HG03565 (cell line): ENCODE measurements around the gene HSPB1.
"Not testable (repeated sequence)": the region's sequence is repeated elsewhere in the genome, so short reads cannot be mapped to it uniquely, and the experiment has no call there.

ENCODE experiments used
- ATAC-seq: cut with Tn5 transposase; IDR thresholded peaks from one replicate; pipeline ENCODE4 v1.9.1; 2021; ENCODE audit warnings: mild to moderate bottlenecking, moderate library complexity; ENCODE audit not compliant: unreplicated experiment

The HSPB1 gene

DNA sequence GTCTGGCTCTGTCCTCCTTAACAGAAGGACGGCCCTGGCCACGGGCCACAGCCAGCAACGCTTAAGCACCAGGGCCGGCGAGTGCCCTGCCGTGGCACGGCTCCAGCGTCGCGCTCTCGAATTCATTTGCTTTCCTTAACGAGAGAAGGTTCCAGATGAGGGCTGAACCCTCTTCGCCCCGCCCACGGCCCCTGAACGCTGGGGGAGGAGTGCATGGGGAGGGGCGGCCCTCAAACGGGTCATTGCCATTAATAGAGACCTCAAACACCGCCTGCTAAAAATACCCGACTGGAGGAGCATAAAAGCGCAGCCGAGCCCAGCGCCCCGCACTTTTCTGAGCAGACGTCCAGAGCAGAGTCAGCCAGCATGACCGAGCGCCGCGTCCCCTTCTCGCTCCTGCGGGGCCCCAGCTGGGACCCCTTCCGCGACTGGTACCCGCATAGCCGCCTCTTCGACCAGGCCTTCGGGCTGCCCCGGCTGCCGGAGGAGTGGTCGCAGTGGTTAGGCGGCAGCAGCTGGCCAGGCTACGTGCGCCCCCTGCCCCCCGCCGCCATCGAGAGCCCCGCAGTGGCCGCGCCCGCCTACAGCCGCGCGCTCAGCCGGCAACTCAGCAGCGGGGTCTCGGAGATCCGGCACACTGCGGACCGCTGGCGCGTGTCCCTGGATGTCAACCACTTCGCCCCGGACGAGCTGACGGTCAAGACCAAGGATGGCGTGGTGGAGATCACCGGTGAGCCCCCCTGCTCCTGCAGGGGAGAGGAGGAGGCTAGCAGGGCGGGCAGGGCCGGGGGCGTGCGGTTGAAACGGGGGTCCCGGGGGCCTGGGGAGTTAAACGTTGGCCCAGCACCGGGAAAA is at the start of gene HSPB1:
HSPB1 (plus strand) TSS at position 327 of the 855 bp plus-strand sequence; CDS start at position 367, 40 bp downstream.
- peak; percentile 45 for ATAC-seq

- ATAC-seq: no peak
These were observed 47.7 kb upstream of the HSPB1 start for GRCh38 chr7:76254781-76255180.

DNA sequence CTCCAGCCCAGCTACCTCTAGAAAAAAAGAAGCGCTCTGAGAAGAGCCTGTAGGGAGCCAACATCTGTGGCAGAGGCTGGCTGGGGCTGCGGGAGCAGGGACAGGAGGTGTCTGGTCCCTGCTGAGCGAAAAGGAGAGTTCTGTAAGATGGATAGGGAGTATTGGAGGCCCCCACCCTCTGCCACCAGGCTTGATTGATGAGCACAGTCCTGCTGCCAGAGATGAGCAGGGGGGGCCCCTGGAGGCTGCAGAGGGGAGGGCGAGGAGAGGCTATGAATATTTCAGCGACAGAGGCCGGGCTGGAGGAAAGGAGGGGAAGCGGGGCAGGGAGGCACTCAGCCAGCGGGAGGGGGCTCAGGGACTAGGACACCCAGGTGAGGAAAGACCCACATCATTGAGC is 44.5 kb upstream of the HSPB1 start:
- ATAC-seq: no peak

- no peak for ATAC-seq
These were observed 43.1 kb upstream of the HSPB1 start for GRCh38 chr7:76259124-76260093.

DNA sequence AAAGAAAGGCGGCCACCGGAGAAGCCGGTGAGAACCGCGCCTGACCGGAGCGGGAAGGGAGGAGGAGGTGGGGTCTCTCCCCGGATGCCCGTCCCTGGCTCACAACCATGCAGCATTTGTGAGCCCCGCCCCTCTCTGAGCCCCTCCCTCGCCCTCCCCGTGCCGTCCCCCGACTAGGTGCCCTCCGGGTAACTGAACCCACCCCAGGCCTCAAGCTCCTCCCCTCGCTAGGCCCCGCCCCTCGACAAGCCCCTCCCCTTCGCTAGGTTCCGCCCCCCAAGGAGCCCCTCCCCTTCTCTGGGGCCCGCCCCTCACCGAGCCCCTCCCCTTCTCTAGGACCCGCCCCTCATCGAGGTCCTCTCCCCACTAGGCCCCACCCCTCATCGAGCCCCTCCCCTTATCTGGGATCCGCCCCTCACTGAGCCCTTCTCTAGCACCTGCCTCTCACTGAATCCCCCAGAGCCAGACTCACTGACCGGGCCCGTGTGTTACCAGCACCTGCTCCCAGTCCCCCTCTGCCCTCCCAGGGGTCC is 42.2 kb upstream of the HSPB1 start:
- no peak for ATAC-seq

DNA sequence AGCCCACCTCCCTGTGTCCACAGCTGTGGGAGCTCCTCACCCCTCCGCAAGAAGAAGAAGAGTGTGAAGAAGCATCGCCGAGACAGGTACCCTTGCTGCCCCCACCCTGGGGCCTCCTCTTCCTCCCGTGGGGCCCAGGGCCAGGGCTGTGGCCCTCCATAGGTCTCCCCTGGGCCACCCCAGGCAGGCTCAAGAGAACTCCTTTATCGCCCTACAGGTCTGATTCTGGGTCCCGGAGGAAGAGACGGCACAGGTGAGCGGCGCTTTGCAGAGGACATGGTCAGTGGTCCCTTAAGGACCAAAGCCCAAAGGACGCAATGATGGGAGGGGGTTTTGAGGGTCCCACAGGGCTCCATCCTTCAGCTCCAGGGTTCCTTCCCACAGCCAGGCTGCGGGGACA is 41.1 kb upstream of the HSPB1 start:
- no peak for ATAC-seq

- ATAC-seq: no peak
These were observed 40.5 kb upstream of the HSPB1 start for GRCh38 chr7:76261931-76262330.

- no peak for ATAC-seq
These were observed 39.6 kb upstream of the HSPB1 start for GRCh38 chr7:76262683-76263402.

- no peak for ATAC-seq
These were observed 37.2 kb upstream of the HSPB1 start for GRCh38 chr7:76265299-76265698.

- no peak for ATAC-seq
These were observed 35.2 kb upstream of the HSPB1 start for GRCh38 chr7:76267107-76267893.

- ATAC-seq: no peak
These were observed 34.6 kb upstream of the HSPB1 start for GRCh38 chr7:76267894-76268183.

DNA sequence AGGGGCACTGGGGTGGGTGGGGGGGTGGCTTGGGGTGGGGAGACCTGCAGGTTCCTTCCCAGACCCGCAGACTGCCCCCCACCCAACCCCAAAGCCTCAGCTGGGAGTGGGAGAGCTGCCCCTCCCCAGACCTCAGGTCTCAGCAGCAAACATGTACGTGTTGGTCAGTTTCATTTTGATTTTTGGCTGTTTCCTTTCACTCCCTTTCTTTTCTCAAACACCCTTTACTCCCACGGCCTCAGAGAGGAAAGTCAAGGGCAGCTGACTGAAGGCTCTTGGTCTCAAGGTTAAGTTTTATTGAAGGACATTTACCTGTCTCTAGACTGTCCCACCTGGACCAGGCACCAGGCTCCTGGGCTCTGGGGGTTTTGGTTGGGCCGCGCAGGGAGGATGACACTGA is 34.1 kb upstream of the HSPB1 start:
- ATAC-seq: no peak

- ATAC-seq: no peak
These were observed 32.6 kb upstream of the HSPB1 start for GRCh38 chr7:76269895-76270294.

DNA sequence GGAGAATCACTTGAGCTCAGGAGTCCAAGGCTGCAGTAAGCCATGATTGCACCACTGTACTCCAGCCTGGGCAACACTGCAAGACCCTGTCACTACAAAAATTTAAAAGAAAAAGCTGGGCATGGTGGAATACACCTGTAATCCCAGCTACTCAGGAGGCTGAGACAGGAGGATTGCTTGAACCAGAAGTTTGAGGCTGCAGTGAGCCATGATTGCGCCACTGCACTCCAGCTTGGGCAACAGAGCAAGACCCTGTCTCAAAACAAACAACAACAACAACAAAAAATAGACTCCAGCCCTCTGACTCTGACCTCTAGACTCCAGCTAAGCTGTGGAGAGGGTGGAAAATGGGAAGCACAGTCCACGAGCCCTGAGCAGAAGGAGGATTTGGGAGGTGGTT is 31.1 kb upstream of the HSPB1 start:
- not testable (repeated sequence) for ATAC-seq

DNA sequence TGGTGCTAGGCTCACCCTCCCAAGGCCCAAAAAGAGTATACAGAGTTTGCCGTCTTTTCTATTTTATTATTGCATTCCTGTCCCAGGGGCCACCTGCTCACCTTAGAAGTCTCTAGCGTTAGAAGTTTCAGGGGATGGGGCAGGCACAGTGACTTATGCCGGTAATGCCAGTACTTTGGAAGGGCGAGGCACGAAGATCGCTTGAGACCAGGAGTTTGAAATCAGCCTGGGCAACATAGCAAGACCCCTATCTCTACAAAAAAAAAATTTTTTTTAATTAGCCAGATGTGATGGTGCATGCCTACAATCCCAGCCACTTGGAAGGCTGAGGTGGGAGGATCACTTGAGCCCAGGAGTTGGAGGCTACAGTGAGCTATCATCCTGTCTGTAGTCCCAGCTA is 30.3 kb upstream of the HSPB1 start:
- no peak for ATAC-seq

DNA sequence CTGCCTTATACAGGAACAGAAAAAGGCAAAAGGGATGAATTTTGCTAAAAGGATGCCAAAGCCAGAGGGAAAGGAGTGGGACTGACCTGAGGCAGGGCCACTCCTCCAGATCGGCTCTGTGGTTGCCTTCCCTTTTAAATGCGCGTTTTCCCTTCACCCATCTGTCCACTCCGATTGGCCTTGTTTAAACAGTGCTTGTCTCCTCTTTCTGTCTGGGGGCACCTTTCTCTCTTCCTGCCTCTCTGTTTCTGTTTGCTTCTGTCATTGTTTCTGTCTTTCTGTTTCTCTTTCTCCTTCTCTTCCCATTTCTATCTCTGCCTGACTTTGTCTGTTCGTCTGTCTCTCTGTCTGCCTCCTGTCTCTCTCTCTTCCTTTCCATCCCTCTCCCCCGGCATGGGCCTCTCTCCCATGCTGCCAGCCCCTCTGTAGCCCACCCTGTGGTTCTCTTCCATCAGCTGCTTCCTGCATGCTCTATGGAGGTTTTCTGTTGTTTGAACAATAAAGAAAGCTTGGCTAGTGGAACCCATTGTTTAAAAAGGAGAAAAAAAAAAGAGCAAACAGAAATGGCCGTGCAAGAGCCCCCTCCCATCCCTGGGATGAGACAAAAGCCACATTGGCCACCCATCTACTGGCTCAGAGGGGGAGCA is 29.5 kb upstream of the HSPB1 start:
- ATAC-seq: no peak

GRCh38 chr7:76273503-76273902 is 29.0 kb upstream of the HSPB1 start:
- no peak for ATAC-seq

DNA sequence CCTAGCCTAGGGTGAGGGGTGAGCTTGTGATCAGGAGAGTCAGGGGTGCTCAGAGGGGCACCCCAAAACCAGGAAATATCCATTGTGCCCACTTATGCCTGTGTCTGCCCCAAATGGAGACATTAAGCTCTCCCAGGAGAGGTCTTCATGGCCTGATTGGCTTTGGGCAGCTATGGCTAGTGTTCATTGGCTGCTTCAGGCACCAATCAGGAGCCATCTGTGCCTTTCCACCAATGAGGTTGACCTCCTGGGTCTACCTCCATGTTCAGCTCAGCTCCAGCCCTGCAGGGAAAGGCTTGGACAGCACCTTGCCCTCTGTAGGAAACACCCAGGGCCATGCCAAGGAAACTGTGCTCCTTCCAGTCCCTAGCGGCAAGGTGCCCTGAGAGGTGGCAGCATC is 23.9 kb upstream of the HSPB1 start:
- no peak for ATAC-seq

DNA sequence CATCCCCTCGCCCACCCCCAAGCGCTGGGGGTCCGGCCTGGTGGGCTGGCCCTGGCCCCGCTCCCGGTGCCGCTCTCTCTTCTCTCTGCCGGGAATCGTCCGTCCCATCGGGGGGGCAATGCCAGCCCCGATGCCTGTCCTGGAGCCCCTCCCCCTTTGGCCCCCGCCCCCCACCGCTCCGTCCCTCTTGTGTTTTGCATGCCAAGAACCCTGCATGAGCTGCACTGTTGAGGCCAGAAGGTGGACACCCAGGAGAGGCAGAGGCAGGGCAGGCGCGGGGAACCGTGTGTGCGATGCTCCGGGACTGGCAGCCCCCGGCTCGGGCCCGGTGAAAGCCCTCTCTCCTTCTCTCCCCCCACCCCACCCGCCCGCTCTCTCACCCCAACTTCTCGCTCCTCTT is 22.1 kb upstream of the HSPB1 start:
- no peak for ATAC-seq
